OCI-LY1 (cell line): ENCODE data around the gene BAG3.

Experiments used
- CTCF ChIP-seq: fragments of 200-600 bp; sonication (generic), shearing (Covaris generic); IDR thresholded peaks from 2 replicates; pipeline ENCODE4 v1.5.1; 2017; ENCODE audit warnings: mild to moderate bottlenecking, antibody characterized with exemption, low read length, moderate library complexity, mixed read lengths
- EZH2 ChIP-seq: fragments of 200-600 bp; sonication (generic), shearing (Covaris generic); IDR thresholded peaks from 2 replicates; pipeline ENCODE4 v1.8.0; 2017; ENCODE audit warnings: borderline replicate concordance, mixed run types, mild to moderate bottlenecking, antibody characterized with exemption, low read length, moderate library complexity, mixed read lengths

GRCh38 chr10:119700321-119700954 lies 49.3 kb downstream of the BAG3 start:
- no peak for TF ChIP-seq CTCF
- no peak for TF ChIP-seq EZH2
